Right renal cortex interstitium (tissue), 3 donors: ENCODE measurements around the gene HOXD8. TPM values are rescaled to one million over a fixed set of nuclear protein-coding genes. Genes with fewer than 3 reads are reported as not detected.
A peak's percentile ranks its signal among the peaks of the same experiment; 100 is the strongest.

Experiments used
- DNase-seq, 3 donors: peaks; one replicate each; pipeline ENCODE4 v3.0.0-alpha.2; 2013; ENCODE audit warnings: low read depth in 3 of 3, low spot score in 2 of 3
- polyA plus RNA-seq, 3 donors: library from polyadenylated mRNA; unstranded; fragments of 120-200 nt; gene quantifications; one replicate each; pipeline ENCODE4 v1.2.1, GENCODE V29; 2013; ENCODE audit not compliant: insufficient read length in 3 of 3

HOXD8 gene
- polyA plus RNA-seq, 3 donors = 193 to 217 (median 215) TPM

DNA sequence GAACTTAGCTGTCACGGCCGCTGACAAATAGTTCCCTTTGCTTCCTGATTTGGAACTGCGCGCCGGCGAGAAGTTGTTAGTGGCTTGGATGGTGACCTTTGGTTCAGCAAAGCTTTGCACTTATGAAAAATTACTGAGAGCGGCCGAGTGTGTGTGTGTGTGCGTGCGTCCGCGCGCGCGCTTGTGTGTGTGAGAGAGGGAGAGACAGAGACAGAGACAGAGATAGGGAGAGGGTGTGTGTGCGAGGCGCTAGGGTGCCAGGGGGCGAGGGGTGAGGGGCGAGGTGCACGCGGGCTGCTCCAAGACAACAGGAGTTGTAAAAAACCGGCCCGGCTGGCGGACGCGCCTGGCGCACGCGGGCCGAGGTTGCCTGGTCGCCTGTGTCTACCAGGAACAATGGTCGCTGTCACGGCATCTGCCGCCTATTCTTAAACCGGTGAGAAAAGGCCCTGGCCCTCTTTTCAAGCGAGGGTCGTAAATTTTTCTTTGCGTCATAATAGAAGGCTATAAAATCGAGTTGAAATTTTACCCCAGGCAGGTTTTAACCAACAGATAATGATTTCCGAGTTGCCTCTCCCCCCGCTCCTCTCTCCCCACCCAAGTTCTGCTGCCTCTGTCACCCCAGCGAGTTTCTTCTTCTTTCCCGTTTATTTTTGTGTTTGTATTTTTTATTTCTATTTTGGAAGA, 28.1 kb downstream of the HOXD8 start:
- DNase-seq = peak in 1 of 3 donors; percentile 57

DNA sequence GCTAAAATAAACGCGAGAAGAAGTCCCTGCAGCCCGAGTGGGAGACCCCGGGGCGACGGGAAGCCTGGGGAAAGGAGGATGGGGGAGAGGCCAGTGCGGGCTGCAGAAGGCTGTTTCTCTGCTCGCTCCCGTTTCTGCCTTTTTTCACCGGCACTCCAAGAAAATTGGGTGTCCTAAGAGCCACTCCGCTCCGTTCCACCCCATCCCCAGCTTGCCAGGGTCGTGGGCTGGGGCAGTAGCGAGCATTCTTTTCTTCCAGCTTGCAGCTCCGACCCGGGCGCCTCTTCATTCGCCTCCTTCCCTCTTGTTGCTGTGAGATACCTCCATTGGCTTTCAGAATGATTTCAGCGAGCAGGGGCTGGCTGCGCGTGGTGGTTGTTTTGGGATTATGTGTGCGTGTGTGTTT, 28.7 kb downstream of the HOXD8 start:
- DNase-seq = peak in 1 of 3 donors; percentile 54

DNA sequence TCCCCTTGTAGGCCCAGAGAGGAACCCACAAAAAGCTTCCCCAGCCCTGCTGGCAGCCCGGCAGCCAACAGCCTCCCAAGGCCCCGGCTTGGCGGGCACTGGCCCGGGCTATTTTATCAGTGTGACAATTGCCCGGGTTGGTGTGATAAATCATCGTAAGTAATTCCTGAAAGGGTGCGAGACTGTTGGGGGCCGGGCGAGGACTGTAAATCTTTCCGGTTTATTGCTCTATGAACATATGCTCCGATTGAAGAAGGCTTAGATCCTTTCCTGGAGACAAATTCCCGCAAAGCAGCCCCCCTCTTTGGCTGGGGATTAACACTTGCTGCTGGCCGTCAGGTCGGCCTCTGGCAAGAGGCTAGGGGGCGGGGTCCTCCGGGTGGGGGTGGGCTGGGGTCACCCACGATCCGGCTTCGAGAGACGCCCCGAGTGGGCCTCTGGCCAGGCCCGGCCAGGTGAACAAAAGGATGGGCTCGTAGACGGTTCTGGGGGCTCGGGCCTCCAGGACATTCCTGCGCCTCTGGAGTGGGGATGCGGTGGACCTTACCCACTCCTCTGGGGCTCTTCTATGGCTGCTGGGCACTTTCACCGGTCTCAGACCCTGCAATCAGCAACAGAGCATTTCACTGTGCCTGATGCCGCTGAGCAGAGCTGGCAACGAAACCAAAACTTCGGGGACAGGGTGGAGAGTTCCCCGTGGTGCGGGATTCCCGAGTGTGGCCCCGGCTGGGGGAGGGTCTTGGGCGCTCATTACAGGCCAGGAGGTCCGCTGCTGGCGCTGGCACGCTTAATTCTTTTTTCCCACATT, 29.6 kb downstream of the HOXD8 start:
- DNase-seq = peak in 1 of 3 donors; percentile 68

DNA sequence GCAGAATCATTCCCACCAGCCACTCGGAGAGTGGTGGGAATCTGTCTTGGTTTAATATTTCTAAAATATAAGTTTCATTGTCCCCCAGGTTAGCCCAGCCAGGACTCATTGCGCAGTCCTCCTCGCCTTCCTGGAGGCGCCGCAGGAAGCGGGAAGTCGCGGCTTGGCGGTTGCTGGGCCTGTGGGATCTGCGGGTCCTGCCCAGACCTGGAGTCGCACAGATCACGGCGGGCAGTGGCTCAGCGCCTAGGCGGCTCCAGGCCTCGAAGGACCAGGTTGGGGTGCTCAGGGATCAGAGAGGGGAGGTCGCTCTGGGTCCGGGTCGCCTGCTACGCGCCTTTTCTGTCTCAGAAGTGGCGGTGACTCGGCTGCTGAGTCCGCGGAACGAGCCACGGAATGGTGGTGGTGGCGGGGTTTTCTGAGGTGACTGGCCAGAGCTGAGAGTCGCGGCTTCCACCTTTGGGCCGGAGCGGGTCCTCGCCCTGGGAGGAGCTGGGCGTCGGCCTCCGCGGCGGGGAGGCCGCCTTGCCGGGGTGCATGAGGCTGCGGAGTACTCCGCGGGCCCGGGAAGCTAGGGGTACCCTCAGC, 30.3 kb downstream of the HOXD8 start:
- DNase-seq = no peak

DNA sequence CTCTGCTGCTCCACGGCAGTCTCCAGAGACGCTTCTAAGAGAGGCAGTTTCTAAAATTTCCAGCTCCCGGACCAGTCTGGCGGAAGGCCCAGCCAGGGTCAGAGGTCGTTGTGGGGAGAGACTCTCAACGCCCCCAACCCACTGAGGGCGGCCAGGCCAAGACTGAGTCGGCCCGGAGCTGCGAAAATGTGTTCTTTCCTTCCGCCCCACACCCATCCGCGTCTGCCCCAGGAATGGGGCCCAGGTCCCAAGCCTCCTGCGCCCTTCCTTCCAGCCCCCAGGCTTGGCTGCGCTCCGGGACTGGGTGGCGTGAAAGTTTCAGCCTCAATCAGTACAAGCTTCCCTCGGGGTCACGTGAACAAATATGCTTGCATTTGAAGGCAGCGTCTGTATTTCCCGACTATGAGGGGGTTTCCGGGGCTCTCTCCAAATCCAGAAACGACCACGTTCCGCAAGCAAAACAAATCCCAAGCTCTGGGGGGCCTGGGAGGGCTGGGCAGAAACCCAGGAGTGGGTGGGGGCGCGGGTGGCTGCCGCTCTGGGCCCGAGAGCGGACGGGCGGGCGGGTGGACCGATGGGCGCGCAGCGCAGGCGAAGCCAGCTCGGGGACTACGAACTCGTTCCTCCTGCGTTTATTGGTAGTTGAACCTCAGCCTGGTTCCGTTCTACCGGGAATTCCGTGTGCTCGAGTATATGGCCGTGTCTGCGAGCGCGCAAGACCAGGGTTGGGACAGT, 30.9 kb downstream of the HOXD8 start:
- no peak for DNase-seq

DNA sequence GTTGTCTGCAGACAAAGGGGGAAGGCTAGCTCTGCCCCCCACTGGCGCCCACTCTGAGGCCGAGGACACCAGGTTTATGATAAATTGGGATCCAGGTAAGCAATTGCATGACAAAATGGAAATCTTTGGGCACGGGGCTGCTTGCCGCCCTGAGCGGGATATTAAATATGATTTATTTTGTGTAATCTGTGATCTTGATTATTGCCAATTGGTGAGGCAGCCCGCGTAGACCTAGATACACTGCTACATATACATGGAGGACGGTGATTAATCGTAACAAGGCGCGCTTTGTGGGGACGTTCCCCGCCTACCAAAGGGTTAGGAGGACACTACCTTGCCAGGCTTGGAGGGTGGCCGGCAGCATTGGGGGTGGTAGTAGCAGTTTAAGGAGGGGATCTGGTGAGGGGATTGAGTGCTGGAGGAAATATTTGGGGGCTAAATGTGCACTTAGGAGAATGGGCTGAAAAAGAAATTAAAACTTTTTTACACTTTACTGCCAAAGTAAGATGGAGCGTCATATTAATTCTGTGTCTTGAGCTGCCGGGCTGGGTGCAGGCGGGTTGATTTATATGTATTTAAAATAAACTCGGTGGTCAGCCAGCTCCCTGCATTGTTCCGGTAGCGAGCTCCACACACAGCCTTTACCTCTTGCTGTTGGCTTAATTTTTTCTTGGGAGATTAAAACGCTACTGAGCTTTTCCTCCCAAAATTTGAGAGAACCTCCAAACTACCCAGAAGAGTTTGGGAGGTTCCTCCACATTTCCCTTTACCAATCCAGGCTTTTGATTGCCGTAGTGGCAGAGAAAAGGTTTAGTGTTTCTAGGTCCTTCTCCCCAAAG, 31.7 kb downstream of the HOXD8 start:
- DNase-seq = no peak

DNA sequence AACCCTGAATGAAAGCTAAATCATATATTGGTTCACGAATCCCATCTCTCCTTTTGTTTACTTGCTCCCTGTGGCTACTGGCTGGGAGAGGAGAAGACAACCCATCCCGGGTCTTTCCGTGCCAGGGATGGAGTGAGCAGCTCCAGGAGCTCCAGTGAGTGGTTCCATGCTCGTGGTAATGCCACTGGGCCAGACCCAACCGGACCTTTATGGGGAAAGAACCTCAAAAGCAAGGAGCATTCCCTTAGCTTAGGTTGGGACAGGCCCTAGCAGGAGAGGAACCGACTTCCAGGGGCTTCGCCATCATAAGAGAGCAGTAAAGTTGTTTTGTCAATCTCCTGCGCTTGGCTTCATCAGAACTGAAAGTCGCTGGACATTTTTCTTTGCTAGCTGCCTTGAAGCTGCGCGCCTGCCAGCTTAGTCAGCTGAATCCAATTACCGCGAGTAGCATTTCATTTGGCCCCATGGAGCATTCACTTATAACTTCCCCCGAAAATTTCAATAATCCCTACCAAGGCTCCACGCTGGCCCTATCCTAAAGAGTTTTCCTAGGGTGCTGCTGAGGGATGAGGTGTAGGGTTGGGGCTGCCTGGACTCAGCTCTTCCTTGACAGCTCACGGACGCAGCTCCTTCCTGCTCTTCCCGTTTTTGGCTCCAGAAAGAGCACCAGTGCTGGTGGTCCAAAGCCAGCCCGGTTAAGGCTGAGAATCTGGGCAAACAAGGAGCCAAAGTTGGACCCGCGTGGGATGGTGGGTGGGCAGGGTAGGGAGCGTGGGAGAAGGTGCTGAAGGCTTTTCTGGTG, 32.5 kb downstream of the HOXD8 start:
- no peak for DNase-seq

DNA sequence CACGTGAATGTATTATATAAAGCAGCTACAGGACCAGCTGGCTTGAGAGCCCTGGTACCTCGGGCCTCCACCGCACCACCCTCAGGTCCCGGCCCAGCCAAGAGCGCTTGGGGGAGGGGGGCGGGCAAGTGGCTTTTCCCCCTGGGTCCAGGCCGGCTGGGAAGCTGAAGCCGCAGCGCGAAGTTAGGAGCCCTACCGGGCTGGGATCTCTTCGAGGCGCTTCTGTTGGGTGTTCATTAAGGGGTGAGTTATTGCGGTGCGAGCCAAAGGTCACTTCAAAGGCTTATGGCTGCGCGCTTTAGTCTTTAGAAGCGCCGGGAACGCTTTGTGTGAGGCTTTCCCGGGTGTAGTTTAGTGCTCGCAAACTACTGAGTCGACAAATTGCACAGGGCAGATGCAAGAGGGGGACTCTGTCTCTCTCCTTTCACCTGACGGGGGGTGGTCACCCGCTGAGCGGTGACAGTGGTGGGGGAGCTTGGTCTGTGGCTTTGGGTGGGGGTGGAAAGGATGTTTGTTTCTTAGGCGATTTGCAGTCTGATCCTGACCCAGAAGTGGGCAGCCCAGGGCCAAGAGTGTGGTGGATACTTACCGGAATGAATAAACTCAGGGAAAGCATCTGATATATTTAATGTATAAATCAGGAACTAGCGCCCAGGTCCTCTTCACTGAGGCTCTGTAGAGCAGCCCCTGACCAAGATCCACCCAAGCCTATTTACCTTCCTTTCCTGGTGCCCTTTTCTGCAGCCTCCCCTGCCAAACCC, 33.6 kb downstream of the HOXD8 start:
- DNase-seq = no peak

DNA sequence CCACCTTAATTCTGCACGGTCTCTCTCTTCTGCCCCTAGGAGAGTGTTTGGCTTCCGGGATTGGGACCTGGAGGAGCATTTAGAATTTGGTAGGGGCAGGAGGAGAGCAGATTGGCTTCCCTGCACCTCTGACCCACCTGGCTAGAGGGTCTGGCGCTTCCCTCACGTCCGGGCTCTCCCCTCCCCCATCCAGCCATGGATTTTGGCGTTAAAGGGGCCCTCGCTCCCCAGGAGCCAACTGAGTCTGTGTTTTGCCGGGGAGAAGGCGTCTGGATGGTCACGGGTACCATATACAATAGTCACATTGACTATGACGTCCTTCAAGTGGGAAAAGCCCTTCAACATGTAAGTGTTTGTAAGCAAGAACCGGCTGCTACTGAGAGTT, 34.2 kb downstream of the HOXD8 start:
- no peak for DNase-seq

DNA sequence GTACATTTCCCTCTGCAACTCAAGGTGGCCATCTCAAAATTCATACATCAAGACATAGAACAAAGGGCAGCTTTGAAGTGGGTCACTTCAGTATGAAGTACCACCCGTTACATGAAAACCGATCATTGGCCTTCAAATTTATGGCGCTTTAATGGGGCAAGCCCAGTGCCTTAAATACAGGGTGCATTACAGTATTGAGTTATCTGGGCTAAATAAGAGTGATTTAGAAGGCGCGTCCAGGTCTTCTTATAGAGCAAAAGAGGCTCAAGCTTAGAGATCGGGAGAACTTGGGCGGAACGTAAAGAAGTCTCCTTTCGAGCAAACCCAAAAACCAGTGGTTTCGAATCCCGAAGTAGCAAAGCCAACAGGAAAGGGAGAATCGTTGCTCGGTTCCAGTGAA, 34.7 kb downstream of the HOXD8 start:
- no peak for DNase-seq

DNA sequence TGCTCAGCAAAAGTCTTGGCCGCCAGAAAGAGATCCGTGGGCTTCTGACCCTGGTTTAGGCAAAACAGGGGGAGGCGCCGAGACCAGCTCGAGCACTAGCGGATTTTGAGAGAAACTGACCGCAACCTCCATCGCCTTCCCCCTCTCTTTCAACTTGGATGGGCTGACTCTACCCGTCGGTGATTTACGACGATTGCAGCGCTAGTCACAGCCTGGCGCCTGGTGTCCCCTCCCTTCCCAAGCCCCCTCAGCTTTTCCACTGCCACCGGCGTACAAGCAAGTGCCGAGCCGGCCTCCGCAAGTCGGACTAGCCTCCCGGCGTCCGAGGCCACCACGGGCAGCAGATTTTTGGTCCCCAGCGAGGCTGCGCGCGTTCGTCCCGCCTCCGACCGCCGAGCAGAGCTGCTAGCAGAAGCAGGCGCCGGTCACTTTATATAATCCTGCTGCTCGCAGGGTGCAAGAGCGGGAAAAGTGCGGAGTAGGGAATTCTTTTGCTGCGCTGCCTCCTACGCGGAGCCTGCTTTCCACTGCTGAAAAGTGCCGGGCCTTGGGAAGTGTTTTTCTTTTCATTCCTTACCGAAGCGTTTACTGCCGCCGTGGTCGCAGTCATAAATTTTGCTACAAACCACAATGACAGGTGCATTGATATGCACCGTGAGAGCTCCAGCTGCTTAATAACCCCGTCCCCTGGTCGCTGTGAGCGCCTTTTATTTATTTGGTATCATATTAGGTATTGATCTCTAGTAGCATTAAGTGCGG, 35.3 kb downstream of the HOXD8 start:
- no peak for DNase-seq

DNA sequence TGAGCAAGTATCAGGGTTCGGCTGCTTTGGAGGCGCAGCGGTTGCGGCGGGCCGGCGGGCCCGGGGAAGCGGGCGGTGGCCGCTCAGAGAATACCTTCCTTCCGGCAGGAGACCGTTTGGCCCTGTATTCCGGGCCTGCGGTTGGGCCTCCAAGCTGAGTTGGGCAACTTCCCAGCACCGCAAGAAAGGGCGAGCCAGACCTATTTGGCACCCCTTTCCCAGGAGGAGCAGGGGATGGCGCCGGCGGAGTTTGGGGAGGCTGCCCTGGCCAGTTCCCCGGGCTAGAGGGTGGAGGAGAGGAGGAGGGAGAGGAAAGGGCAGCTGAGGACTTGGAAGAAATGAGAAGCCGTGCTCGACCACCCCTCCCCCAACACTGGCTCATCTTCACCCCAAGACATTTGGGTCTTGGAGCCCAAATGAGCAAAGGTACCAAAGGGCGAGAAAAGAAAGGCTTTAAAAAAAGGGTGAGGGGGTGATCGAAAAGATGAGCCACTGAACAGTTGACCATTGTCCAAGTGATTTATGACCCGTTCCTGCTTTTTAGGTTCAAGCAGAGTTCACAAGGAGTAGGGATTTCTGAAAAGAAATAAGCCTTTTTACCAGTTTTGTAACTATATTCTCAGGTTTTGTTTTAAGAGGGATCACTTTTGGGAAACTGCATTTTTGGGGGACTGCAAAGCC, 36.0 kb downstream of the HOXD8 start:
- DNase-seq = no peak

DNA sequence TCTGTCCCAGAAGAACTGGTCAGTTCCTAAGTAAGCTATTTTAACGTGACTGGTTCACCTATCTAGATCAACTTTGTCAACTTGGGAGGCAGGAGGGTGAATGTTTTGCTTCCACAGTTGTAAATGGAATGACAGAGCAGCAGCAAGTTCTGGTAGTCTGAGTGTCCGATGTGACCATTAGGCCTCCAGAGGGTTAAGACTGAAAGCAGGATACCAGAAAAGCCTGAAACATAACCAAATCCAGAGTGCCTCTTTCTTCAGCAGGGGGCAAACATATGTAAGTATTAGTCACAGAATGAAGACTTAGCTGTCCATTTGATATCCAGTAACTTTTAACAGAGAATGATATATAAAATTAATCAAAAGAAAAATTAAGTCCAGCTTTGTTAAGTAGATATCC, 36.8 kb downstream of the HOXD8 start:
- DNase-seq = no peak

DNA sequence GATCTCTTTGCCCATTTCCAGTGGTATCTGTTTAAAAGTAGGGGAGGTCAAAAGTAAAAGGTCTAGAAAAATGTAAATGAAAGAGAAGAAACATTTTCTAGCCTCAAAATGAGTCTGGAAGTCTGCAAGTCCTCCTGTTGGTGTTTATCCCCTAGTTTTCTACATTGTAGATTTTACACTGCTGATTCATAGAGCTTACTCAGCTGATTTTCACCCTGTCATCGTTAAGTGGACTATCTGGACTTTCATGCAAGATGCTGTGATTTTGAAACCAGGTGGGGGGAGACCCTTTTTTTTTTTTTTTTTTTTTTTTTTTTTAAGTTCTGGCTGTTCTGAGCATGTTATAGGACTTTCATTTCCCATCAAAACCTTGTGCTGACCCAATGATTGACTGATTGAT, 37.9 kb downstream of the HOXD8 start:
- no peak for DNase-seq

DNA sequence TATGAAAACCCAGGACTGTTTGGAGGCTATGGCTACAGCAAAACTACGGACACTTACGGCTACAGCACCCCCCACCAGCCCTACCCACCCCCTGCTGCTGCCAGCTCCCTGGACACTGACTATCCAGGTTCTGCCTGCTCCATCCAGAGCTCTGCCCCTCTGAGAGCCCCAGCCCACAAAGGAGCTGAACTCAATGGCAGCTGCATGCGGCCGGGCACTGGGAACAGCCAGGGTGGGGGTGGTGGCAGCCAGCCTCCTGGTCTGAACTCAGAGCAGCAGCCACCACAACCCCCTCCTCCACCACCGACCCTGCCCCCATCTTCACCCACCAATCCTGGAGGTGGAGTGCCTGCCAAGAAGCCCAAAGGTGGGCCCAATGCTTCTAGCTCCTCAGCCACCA, 39.7 kb downstream of the HOXD8 start:
- no peak for DNase-seq

DNA sequence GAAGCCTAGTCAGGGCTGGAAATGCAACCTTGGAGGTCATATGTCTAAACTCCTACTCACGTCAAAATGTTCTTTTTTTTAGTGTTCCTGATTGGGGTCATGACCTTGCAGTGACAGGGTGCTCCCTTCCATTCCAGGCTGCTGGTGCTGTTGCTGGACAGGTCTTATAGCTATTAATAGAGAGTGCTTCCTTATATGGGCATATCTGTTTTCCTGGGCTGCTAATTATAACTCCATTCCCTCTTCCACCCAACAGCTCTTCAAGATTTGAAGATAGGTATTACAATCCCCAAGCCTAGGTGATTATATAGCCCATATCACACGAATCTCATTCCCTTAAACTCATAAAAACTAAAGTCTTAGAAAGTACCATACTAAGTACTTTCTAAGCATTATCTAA, 40.2 kb downstream of the HOXD8 start:
- DNase-seq = no peak

DNA sequence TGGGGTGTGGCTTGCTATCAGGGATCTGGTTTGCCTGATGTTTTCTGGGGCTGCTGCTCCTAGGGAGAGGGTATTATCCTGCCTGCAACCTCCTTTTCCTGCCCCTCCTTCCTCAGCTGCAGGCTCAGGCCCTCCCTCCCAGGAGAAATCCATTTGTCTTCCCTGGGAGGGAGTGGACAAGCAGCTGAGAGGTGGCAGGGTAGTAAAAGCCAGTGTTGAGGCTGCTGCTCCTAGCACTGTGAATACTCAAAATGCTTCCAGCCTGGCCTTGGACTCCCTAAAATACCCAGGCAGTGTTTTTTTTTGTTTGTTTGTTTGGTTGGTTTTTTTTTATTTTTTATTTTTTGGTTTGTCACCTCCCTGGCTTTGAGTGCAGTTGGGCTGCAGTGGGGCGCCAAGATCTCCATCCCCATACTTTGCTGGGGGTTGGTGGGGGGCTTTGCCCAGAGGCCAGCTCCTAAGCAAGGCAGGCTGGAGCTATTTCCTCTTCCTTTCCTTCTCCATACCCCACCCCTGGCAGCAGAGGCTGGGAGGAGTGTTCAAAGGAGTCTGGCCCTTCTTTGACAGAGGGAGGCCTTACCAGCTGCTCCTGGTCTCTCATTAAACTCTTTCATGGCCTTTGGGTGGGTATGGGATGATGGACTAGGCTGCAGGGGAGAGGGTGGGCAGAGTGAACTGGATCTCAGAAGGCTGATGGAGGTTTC, 41.2 kb downstream of the HOXD8 start:
- no peak for DNase-seq
